ENCODE measurements around the gene UBE2U.

UBE2U gene

GRCh38 chr1:64292399-64292798, 89.0 kb downstream of the UBE2U start:
- no peak overlapping the region for H3K4me3 ChIP-seq (ENCODE audit: severe bottlenecking)
- H3K4me1 ChIP-seq (ENCODE audit: insufficient read depth, poor library complexity, severe bottlenecking): peaks cover 8% of the 10 kb centered on the region
- peak; percentile 67; the same call in 2 of the 3 replicates for ATAC-seq (ENCODE audit: low read depth)
- DNase-seq (ENCODE audit: low spot score): no peak
- no peaks in the 10 kb centered on the region for H3K27me3 ChIP-seq (ENCODE audit: insufficient read depth, poor library complexity, severe bottlenecking)
- no peaks in the 10 kb centered on the region for H3K36me3 ChIP-seq (ENCODE audit: low read depth)
- H3K27ac ChIP-seq (ENCODE audit: poor library complexity, severe bottlenecking): no peak overlapping the region
- TF ChIP-seq, protein P1, sequence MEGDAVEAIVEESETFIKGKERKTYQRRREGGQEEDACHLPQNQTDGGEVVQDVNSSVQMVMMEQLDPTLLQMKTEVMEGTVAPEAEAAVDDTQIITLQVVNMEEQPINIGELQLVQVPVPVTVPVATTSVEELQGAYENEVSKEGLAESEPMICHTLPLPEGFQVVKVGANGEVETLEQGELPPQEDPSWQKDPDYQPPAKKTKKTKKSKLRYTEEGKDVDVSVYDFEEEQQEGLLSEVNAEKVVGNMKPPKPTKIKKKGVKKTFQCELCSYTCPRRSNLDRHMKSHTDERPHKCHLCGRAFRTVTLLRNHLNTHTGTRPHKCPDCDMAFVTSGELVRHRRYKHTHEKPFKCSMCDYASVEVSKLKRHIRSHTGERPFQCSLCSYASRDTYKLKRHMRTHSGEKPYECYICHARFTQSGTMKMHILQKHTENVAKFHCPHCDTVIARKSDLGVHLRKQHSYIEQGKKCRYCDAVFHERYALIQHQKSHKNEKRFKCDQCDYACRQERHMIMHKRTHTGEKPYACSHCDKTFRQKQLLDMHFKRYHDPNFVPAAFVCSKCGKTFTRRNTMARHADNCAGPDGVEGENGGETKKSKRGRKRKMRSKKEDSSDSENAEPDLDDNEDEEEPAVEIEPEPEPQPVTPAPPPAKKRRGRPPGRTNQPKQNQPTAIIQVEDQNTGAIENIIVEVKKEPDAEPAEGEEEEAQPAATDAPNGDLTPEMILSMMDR (IDR thresholded peaks at IDR 0.05; ENCODE audit: poor library complexity, severe bottlenecking): no peak
- no peaks in the 10 kb centered on the region for H3K9me3 ChIP-seq (ENCODE audit: severe bottlenecking)

DNA sequence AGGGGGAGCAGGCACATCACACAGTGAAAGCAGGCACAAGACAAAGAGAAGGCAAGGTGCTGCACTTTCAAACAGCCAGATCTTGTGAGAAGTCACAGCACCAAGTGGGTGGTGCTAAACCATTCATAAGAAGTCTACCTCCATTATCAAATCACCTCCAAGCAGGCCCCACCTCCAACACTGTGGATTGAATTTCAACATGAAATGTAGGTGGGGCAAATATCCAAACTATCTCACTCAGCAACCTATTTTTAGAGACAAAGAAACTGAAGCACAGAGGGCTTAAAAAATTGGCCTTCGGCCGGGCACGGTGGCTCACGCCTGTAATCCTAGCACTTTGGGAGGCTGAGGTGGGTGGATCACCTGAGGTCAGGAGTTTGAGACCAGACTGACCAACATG, 90.4 kb downstream of the UBE2U start:
- H3K4me1 ChIP-seq (ENCODE audit: insufficient read depth, poor library complexity, severe bottlenecking): peaks cover 8% of the 10 kb centered on the region
- H3K27ac ChIP-seq (ENCODE audit: poor library complexity, severe bottlenecking): no peak overlapping the region
- no peak for ATAC-seq (ENCODE audit: low read depth)
- no peak overlapping the region for H3K4me3 ChIP-seq (ENCODE audit: severe bottlenecking)
- DNase-seq (ENCODE audit: low spot score): no peak
- H3K27me3 ChIP-seq (ENCODE audit: insufficient read depth, poor library complexity, severe bottlenecking): no peaks in the 10 kb centered on the region
- H3K9me3 ChIP-seq (ENCODE audit: severe bottlenecking): no peaks in the 10 kb centered on the region
- TF ChIP-seq, protein P1 (IDR thresholded peaks at IDR 0.05; ENCODE audit: poor library complexity, severe bottlenecking): no peak
- no peaks in the 10 kb centered on the region for H3K36me3 ChIP-seq (ENCODE audit: low read depth)

- no peak overlapping the region for H3K4me3 ChIP-seq (ENCODE audit: severe bottlenecking)
- H3K27ac ChIP-seq (ENCODE audit: poor library complexity, severe bottlenecking): no peak overlapping the region
- no peaks in the 10 kb centered on the region for H3K36me3 ChIP-seq (ENCODE audit: low read depth)
- peaks cover 8% of the 10 kb centered on the region for H3K4me1 ChIP-seq (ENCODE audit: insufficient read depth, poor library complexity, severe bottlenecking)
- ATAC-seq (ENCODE audit: low read depth) (no peak), DNase-seq (ENCODE audit: low spot score) (no peak)
- no peaks in the 10 kb centered on the region for H3K27me3 ChIP-seq (ENCODE audit: insufficient read depth, poor library complexity, severe bottlenecking)
- no peaks in the 10 kb centered on the region for H3K9me3 ChIP-seq (ENCODE audit: severe bottlenecking)
- TF ChIP-seq, protein P1 (IDR thresholded peaks at IDR 0.05; ENCODE audit: poor library complexity, severe bottlenecking): no peak
Measured at GRCh38 chr1:64295136-64295535, 91.7 kb downstream of the UBE2U start.

DNA sequence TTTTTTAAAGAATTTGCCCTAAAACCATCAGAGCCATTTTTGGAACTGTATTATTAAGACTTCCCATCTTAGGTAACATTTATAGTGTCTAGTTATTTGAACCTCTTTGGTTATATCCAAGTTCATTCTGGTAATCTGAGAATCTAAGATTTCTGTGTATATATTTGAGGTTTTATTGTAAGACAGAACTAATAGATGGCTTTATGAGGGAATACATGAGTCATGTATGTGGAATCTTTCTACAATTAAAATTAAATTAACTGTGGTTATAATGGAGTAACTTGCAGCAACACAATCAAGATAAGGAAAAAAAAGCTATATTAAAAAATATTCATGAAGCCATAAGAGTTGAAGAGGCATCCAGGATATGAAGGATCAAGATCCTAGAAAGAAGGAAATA, 92.1 kb downstream of the UBE2U start:
- H3K4me3 ChIP-seq (ENCODE audit: severe bottlenecking): no peak overlapping the region
- H3K27me3 ChIP-seq (ENCODE audit: insufficient read depth, poor library complexity, severe bottlenecking): no peaks in the 10 kb centered on the region
- ATAC-seq (ENCODE audit: low read depth) (no peak), DNase-seq (ENCODE audit: low spot score) (no peak)
- H3K9me3 ChIP-seq (ENCODE audit: severe bottlenecking): no peaks in the 10 kb centered on the region
- H3K4me1 ChIP-seq (ENCODE audit: insufficient read depth, poor library complexity, severe bottlenecking): peaks cover 8% of the 10 kb centered on the region
- TF ChIP-seq, protein P1 (IDR thresholded peaks at IDR 0.05; ENCODE audit: poor library complexity, severe bottlenecking): no peak
- H3K36me3 ChIP-seq (ENCODE audit: low read depth): no peaks in the 10 kb centered on the region
- no peak overlapping the region for H3K27ac ChIP-seq (ENCODE audit: poor library complexity, severe bottlenecking)

DNA sequence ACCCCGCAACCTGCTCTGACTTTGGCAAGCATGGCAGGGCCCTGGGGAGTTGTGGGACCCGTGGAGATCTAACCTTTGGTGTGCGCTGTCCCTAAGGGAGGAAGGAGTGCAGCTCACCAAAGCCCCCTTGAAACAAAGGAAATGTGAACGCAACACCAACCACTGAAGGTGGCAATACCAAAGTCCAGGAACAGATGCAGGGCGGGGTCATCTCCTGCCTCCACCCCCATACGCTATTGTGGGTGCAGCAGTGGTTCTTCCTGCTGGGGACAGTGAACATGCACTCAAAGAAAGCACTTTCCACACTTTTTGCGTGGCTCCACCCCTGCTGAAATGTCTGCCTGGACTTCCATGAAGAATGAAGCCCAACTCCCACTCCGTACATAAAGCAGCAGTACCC, 93.0 kb downstream of the UBE2U start:
- TF ChIP-seq, protein P1 (IDR thresholded peaks at IDR 0.05; ENCODE audit: poor library complexity, severe bottlenecking): no peak
- Histone ChIP-seq H3K27me3 (ENCODE audit: insufficient read depth, poor library complexity, severe bottlenecking) (no peaks in the 10 kb centered on the region), H3K4me3 (ENCODE audit: severe bottlenecking) (no peak overlapping the region), H3K36me3 (ENCODE audit: low read depth) (no peaks in the 10 kb centered on the region), H3K27ac (ENCODE audit: poor library complexity, severe bottlenecking) (no peak overlapping the region), H3K9me3 (ENCODE audit: severe bottlenecking) (no peaks in the 10 kb centered on the region), H3K4me1 (ENCODE audit: insufficient read depth, poor library complexity, severe bottlenecking) (peaks cover 8% of the 10 kb centered on the region)
- ATAC-seq (ENCODE audit: low read depth) (no peak), DNase-seq (ENCODE audit: low spot score) (no peak)

Measured in RWPE2 (cell line).